Astrocyte (in vitro differentiated cells and primary cell): ENCODE measurements around the gene STAP1. TPM values are rescaled to one million over a fixed set of nuclear protein-coding genes. Genes with fewer than 3 reads are reported as not detected.
"Not testable (repeated sequence)": the region's sequence is repeated elsewhere in the genome, so short reads cannot be mapped to it uniquely, and the experiment has no call there.

Source experiments
- DNase-seq: peaks from one replicate; pipeline ENCODE4 v3.0.0-alpha.2; 2010; ENCODE audit warnings: low read depth
- FAIRE-seq: peaks from 2 replicates; lab custom pipeline; 2011; peaks lifted over from hg19 to GRCh38; lab: Jason Lieb, UNC
- H2AFZ ChIP-seq: 2 replicates; pipeline ENCODE4 v1.6.0; 2012; ENCODE audit warnings: low read depth, low read length, inconsistent platforms
- H3K27ac ChIP-seq: 2 replicates; pipeline ENCODE4 v1.5.1; 2011; ENCODE audit warnings: low read depth, low read length, inconsistent platforms
- H3K27me3 ChIP-seq: 2 replicates; pipeline ENCODE4 v1.6.0; 2011; ENCODE audit warnings: low read length, inconsistent platforms; ENCODE audit not compliant: insufficient read depth
- H3K36me3 ChIP-seq: 2 replicates; pipeline ENCODE4 v1.5.1; 2011; ENCODE audit warnings: low read length, inconsistent platforms; ENCODE audit not compliant: insufficient read depth
- H3K4me1 ChIP-seq: 2 replicates; pipeline ENCODE4 v1.5.1; 2011; ENCODE audit warnings: low read length, inconsistent platforms; ENCODE audit not compliant: insufficient read depth
- H3K4me2 ChIP-seq: 2 replicates; pipeline ENCODE4 v1.6.0; 2012; ENCODE audit warnings: low read length, inconsistent platforms
- H3K4me3 ChIP-seq: 2 replicates; pipeline ENCODE4 v1.5.1; 2011; ENCODE audit warnings: low read depth, mild to moderate bottlenecking, low read length, inconsistent platforms; ENCODE audit not compliant: insufficient read depth
- H3K79me2 ChIP-seq: 2 replicates; pipeline ENCODE4 v1.6.0; 2012; ENCODE audit warnings: mild to moderate bottlenecking, low read length, inconsistent platforms; ENCODE audit not compliant: insufficient read depth
- H3K9ac ChIP-seq: 2 replicates; pipeline ENCODE4 v1.6.0; 2012; ENCODE audit warnings: mild to moderate bottlenecking, low read length, inconsistent platforms
- H3K9me3 ChIP-seq: 2 replicates; pipeline ENCODE4 v1.5.1; 2012; ENCODE audit warnings: low read depth, mild to moderate bottlenecking, low read length, inconsistent platforms; ENCODE audit not compliant: insufficient read depth
- H4K20me1 ChIP-seq: 2 replicates; pipeline ENCODE4 v1.6.0; 2012; ENCODE audit warnings: low read length, inconsistent platforms; ENCODE audit not compliant: insufficient read depth
- H3K27ac Mint-ChIP-seq: one replicate; pipeline ENCODE4 v1.8.0; 2021; ENCODE audit warnings: mild to moderate bottlenecking, mixed read lengths; ENCODE audit not compliant: unreplicated experiment
- H3K27me3 Mint-ChIP-seq: one replicate; pipeline ENCODE4 v1.8.0; 2021; ENCODE audit warnings: low read depth, mixed read lengths; ENCODE audit not compliant: unreplicated experiment
- H3K36me3 Mint-ChIP-seq: one replicate; pipeline ENCODE4 v1.8.0; 2021; ENCODE audit warnings: low read depth, mixed read lengths; ENCODE audit not compliant: unreplicated experiment
- H3K4me1 Mint-ChIP-seq: one replicate; pipeline ENCODE4 v1.8.0; 2021; ENCODE audit warnings: low read depth, mixed read lengths; ENCODE audit not compliant: unreplicated experiment
- H3K4me3 Mint-ChIP-seq: one replicate; pipeline ENCODE4 v1.8.0; 2021; ENCODE audit warnings: mild to moderate bottlenecking, moderate library complexity, mixed read lengths; ENCODE audit not compliant: unreplicated experiment
- H3K9me3 Mint-ChIP-seq: one replicate; pipeline ENCODE4 v1.8.0; 2021; ENCODE audit warnings: mild to moderate bottlenecking, mixed read lengths; ENCODE audit not compliant: unreplicated experiment
- EZH2 ChIP-seq: IDR thresholded peaks from 2 replicates; pipeline ENCODE4 v1.6.1; 2012; ENCODE audit warnings: mild to moderate bottlenecking, low read length, inconsistent platforms; ENCODE audit not compliant: insufficient read depth
- total RNA-seq: library from RNA; stranded (reverse); gene quantifications from 2 replicates; pipeline ENCODE4 v1.2.1, GENCODE V29; 2021
- TF ChIP-seq, protein P1 (sequence below): IDR thresholded peaks from 2 replicates; pipeline ENCODE4 v1.5.1; 2011; ENCODE audit warnings: low read depth, mild to moderate bottlenecking, inconsistent platforms, low read length, moderate library complexity; ENCODE audit not compliant: insufficient read depth

STAP1 gene
- total RNA-seq, 1 donor from 2014 or later = not detected

DNA sequence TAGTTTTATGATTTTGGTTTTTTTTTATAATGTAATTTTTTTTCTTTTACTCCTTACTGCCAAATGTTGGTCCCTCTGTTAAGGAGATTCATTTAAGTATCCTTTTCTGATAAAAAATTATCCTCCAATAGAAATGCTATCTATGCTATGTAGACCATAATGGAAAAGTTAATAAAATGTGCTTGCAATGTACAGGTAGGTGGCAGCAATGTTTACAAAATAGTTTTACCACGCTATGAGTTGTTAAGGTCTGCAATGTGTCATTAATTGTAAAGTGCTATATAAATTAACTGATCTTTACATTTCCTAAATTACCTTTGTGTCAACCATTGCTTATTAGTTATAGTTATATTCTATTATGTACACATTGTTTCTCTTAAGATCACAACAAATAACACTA, 9.4 kb upstream of the STAP1 start:
- Histone ChIP-seq H3K4me1 (peaks cover 2% of the 10 kb centered on the region), H3K79me2 (peaks cover 12% of the 10 kb centered on the region), H3K36me3 (no peaks in the 10 kb centered on the region), H4K20me1 (no peaks in the 10 kb centered on the region), H3K27me3 (no peaks in the 10 kb centered on the region), H3K9me3 (no peaks in the 10 kb centered on the region), H3K27ac (no peak overlapping the region), H2AFZ (no peak overlapping the region), H3K4me3 (no peak overlapping the region), H3K4me2 (no peak overlapping the region), H3K9ac (no peak overlapping the region)
- no peaks in the 10 kb centered on the region for H3K27me3 Mint-ChIP-seq
- TF ChIP-seq, protein P1, sequence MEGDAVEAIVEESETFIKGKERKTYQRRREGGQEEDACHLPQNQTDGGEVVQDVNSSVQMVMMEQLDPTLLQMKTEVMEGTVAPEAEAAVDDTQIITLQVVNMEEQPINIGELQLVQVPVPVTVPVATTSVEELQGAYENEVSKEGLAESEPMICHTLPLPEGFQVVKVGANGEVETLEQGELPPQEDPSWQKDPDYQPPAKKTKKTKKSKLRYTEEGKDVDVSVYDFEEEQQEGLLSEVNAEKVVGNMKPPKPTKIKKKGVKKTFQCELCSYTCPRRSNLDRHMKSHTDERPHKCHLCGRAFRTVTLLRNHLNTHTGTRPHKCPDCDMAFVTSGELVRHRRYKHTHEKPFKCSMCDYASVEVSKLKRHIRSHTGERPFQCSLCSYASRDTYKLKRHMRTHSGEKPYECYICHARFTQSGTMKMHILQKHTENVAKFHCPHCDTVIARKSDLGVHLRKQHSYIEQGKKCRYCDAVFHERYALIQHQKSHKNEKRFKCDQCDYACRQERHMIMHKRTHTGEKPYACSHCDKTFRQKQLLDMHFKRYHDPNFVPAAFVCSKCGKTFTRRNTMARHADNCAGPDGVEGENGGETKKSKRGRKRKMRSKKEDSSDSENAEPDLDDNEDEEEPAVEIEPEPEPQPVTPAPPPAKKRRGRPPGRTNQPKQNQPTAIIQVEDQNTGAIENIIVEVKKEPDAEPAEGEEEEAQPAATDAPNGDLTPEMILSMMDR = no peak
- no peak for TF ChIP-seq EZH2
- no peak overlapping the region for H3K4me3 Mint-ChIP-seq
- no peaks in the 10 kb centered on the region for H3K9me3 Mint-ChIP-seq
- no peak for FAIRE-seq
- no peak overlapping the region for H3K27ac Mint-ChIP-seq
- H3K4me1 Mint-ChIP-seq = no peaks in the 10 kb centered on the region
- H3K36me3 Mint-ChIP-seq = no peaks in the 10 kb centered on the region
- DNase-seq = peak; percentile 6

GRCh38 chr4:67550451-67550850, 8.1 kb upstream of the STAP1 start:
- Histone ChIP-seq H3K27ac (no peak overlapping the region), H3K4me1 (no peaks in the 10 kb centered on the region), H3K9me3 (no peaks in the 10 kb centered on the region), H3K36me3 (no peaks in the 10 kb centered on the region), H3K9ac (no peak overlapping the region), H2AFZ (no peak overlapping the region), H4K20me1 (no peaks in the 10 kb centered on the region), H3K4me2 (no peak overlapping the region), H3K79me2 (no peaks in the 10 kb centered on the region), H3K4me3 (no peak overlapping the region), H3K27me3 (no peaks in the 10 kb centered on the region)
- Mint-ChIP-seq H3K9me3 (no peaks in the 10 kb centered on the region), H3K4me1 (no peaks in the 10 kb centered on the region), H3K27me3 (no peaks in the 10 kb centered on the region), H3K27ac (no peak overlapping the region), H3K4me3 (no peak overlapping the region), H3K36me3 (no peaks in the 10 kb centered on the region)
- TF ChIP-seq, protein P1 = no peak
- TF ChIP-seq EZH2 = no peak
- DNase-seq (no peak), FAIRE-seq (no peak)

- FAIRE-seq = no peak
Measured at GRCh38 chr4:67550857-67551256, 7.7 kb upstream of the STAP1 start.

DNA sequence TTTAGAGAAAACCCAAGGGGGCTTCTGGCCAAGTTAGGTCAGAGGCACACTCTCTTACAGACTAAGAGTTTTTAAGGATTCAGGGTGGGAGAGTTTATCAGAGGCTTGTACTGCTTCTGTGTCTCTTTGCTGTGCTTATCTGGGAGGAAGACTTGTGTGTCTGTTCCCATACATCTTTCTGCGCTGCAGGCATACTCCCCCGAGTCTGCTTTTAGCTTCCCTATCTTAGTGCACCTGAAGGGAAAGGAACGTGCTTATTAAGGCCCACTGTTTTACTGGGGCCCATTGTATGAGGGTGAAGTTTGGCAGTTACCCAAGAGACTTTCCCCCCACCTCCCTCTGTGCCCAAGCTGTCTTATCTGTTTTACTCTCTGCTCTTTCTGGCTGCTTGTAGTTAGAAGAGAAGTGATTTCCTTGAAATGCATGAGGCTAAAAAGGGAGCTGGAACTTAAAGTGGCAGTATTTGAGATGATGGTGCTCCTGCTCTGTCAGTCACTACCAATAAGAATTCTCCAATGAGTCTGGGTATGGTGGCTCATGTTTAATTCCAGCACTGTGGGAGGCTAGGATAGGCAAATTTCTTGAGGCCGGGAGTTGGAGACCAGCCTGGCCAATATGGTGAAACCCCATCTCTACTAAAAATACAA, 6.3 kb upstream of the STAP1 start:
- DNase-seq, H4K20me1 ChIP-seq: not testable (repeated sequence)

More at GRCh38 chr4:67550857-67551256, 7.7 kb upstream of the STAP1 start:
- Histone ChIP-seq H3K4me1 (no peaks in the 10 kb centered on the region), H2AFZ (no peak overlapping the region), H3K4me2 (no peak overlapping the region), H3K9me3 (no peaks in the 10 kb centered on the region), H3K79me2 (no peaks in the 10 kb centered on the region), H3K27me3 (no peaks in the 10 kb centered on the region), H3K36me3 (no peaks in the 10 kb centered on the region), H3K4me3 (no peak overlapping the region), H4K20me1 (no peaks in the 10 kb centered on the region), H3K9ac (no peak overlapping the region), H3K27ac (no peak overlapping the region)
- Mint-ChIP-seq H3K9me3 (no peaks in the 10 kb centered on the region), H3K27ac (no peak overlapping the region), H3K4me1 (no peaks in the 10 kb centered on the region), H3K36me3 (no peaks in the 10 kb centered on the region), H3K4me3 (no peak overlapping the region), H3K27me3 (no peaks in the 10 kb centered on the region)
- no peak for TF ChIP-seq EZH2
- TF ChIP-seq, protein P1 = no peak
- no peak for DNase-seq

More for the DNA sequence above, 6.3 kb upstream of the STAP1 start:
- not testable (repeated sequence) for H3K4me1 ChIP-seq, H3K4me3 Mint-ChIP-seq, H3K27ac Mint-ChIP-seq, FAIRE-seq, H3K27me3 Mint-ChIP-seq, H3K4me2 ChIP-seq, H3K36me3 Mint-ChIP-seq, H3K9me3 Mint-ChIP-seq, H3K4me1 Mint-ChIP-seq, H3K36me3 ChIP-seq, H3K4me3 ChIP-seq, H3K79me2 ChIP-seq, H3K9ac ChIP-seq, H3K27ac ChIP-seq, H3K27me3 ChIP-seq, H2AFZ ChIP-seq, H3K9me3 ChIP-seq
